ENCODE data around the gene SERPINI1. TPM values are rescaled to one million over a fixed set of nuclear protein-coding genes. Genes with fewer than 3 reads are reported as not detected.
A peak's percentile ranks its signal among the peaks of the same experiment; 100 is the strongest.

SERPINI1 gene
- total RNA-seq, 6 experiments from 2014 or later: 2.2 to 6.2 (median 2.6) TPM

DNA sequence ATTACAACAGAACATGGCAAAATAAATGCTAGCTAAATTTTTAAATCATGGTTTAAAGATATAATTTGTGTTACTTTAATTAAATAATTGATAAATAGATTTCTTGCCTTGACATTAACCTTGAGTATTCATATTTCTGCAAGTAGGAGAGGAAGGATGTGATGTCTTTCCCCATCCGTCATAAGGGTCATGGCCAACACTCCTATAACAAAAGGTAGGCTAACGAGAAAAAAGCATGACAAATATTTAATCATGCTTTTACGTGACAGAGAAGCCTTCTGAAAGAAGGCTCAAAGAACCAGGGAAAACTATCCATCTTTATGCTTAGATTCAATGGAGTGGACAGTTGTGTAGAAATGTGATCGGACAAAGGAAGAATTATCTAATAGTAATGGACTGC, 135.2 kb downstream of the SERPINI1 start:
- TF ChIP-seq, protein P1, sequence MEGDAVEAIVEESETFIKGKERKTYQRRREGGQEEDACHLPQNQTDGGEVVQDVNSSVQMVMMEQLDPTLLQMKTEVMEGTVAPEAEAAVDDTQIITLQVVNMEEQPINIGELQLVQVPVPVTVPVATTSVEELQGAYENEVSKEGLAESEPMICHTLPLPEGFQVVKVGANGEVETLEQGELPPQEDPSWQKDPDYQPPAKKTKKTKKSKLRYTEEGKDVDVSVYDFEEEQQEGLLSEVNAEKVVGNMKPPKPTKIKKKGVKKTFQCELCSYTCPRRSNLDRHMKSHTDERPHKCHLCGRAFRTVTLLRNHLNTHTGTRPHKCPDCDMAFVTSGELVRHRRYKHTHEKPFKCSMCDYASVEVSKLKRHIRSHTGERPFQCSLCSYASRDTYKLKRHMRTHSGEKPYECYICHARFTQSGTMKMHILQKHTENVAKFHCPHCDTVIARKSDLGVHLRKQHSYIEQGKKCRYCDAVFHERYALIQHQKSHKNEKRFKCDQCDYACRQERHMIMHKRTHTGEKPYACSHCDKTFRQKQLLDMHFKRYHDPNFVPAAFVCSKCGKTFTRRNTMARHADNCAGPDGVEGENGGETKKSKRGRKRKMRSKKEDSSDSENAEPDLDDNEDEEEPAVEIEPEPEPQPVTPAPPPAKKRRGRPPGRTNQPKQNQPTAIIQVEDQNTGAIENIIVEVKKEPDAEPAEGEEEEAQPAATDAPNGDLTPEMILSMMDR (IDR thresholded peaks at IDR 0.05): no peak
- DNase-seq: no peak
- no peak overlapping the region for H3K4me3 Mint-ChIP-seq
- no peaks in the 10 kb centered on the region; the same call in 1 of the 2 replicates for H3K9me3 Mint-ChIP-seq
- no peaks in the 10 kb centered on the region for H3K36me3 Mint-ChIP-seq (ENCODE audit: low read depth)
- no peak overlapping the region for H3K27ac Mint-ChIP-seq
- no peaks in the 10 kb centered on the region for H3K27me3 Mint-ChIP-seq (ENCODE audit: insufficient read depth)
- H3K4me1 Mint-ChIP-seq (ENCODE audit: low read depth): no peaks in the 10 kb centered on the region

DNA sequence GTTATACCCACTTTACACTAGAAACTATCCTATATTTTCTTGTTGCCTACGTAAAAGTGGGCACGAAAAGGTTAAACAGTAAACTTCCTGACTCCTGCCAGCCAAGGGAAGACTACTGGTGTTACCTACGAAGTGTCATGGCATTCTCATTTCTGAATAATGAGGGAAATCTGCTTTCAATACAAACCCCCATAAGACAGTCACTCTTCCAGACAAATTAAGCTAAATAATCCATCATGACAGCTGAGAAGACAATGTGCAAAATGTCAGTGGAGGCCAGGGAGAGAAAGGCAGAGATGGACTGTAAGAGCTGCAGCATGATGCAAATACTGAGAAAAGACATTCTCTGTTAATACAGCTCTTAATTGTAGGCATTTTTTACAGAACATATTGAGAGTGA, 136.5 kb downstream of the SERPINI1 start:
- Mint-ChIP-seq H3K27ac (no peak overlapping the region), H3K36me3 (ENCODE audit: low read depth) (no peaks in the 10 kb centered on the region), H3K4me3 (no peak overlapping the region), H3K9me3 (no peaks in the 10 kb centered on the region; the same call in 1 of the 2 replicates), H3K4me1 (ENCODE audit: low read depth) (peaks cover 9% of the 10 kb centered on the region), H3K27me3 (ENCODE audit: insufficient read depth) (no peaks in the 10 kb centered on the region)
- no peak for DNase-seq
- TF ChIP-seq, protein P1 (IDR thresholded peaks at IDR 0.05): no peak

DNA sequence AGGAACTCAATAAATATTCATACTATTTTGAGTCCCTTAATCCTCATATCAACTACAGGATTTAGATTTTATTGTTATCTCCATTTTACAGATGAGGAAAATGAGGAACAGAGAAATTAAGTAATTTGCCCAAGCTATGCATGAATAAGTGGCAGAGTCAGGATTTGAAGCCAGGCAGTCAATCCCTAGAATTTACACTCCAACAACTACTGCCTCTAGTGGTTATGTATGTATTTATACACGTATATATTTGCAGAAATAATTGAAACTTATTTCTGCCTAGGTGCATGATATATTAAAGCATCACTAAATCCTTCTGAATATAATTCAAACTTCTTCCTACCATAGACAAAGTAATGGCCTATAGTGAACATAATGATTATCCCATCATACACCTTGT, 137.4 kb downstream of the SERPINI1 start:
- peaks cover 12% of the 10 kb centered on the region for H3K4me1 Mint-ChIP-seq (ENCODE audit: low read depth)

DNA sequence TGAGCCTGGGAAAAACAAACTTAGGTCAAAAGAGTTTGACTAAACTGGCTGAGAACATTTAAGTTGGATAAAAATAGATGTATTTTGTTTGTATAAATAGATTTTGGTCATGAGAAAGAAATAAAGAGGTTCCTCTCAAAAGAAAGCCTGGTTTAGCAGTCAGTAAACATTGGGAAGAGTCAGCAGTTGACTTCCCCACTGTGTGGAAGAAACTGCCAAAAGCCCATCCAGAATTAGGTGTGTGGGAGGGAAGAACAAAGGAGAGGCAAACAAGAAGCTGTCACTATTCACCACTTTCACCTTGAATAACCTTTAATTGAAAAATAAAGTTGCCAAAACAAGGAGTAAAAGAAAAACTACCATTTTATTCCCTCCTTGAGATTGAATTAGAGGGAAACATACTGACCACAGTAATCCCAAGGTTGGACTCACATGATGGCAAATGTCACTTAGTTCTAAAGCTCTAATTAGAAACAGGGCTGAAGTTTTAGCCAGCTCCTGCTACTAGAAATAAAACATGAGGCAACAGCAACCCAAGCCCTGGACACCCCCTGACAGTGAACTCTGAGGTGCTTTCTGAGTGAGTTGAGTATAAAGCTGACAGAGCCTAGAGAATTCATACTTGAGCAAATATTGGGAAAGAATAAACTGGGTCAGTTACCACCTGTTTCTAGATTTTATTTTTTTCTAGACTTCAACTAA, 139.3 kb downstream of the SERPINI1 start:
- H3K4me3 Mint-ChIP-seq: no peak overlapping the region
- H3K27me3 Mint-ChIP-seq (ENCODE audit: insufficient read depth): no peaks in the 10 kb centered on the region
- no peaks in the 10 kb centered on the region for H3K36me3 Mint-ChIP-seq (ENCODE audit: low read depth)
- no peak for DNase-seq
- no peaks in the 10 kb centered on the region; the same call in 1 of the 2 replicates for H3K9me3 Mint-ChIP-seq
- TF ChIP-seq, protein P1 (IDR thresholded peaks at IDR 0.05): no peak
- peaks cover 12% of the 10 kb centered on the region for H3K4me1 Mint-ChIP-seq (ENCODE audit: low read depth)
- H3K27ac Mint-ChIP-seq: no peak overlapping the region

More for the DNA sequence above, 137.4 kb downstream of the SERPINI1 start:
- TF ChIP-seq, protein P1 (IDR thresholded peaks at IDR 0.05): peak; percentile 52
- H3K27me3 Mint-ChIP-seq (ENCODE audit: insufficient read depth): no peaks in the 10 kb centered on the region
- no peak overlapping the region for H3K4me3 Mint-ChIP-seq
- H3K27ac Mint-ChIP-seq: no peak overlapping the region
- H3K9me3 Mint-ChIP-seq: no peaks in the 10 kb centered on the region; the same call in 1 of the 2 replicates
- no peaks in the 10 kb centered on the region for H3K36me3 Mint-ChIP-seq (ENCODE audit: low read depth)
- DNase-seq: no peak

Other genes with a start within 250 kb of the SERPINI1 start
- gene WDR49, start 81.8 kb upstream of the SERPINI1 start, total RNA-seq (2021; fragmentation: NEBNext Ultra II Directional; extraction: Animal tissue kit (Norgen Biotek cat#: 25700)): not detected
- 10 to 100 TPM; 43.9 to 50.8 (median 46.2) TPM for gene PDCD10, start 829 bp upstream of the SERPINI1 start, total RNA-seq (2021; fragmentation: NEBNext Ultra II Directional; extraction: Animal tissue kit (Norgen Biotek cat#: 25700))

All from HFFc6 (cell line).